Fibroblast of lung (primary cell): Measurements from ENCODE around the gene PTGDS. TPM values are rescaled to one million over a fixed set of nuclear protein-coding genes. Genes with fewer than 3 reads are reported as not detected.

Source experiments
- DNase-seq, 2 donors: peaks; one replicate each; pipeline versions ENCODE4 v3.0.0 to v3.0.0-alpha.2; 2010; ENCODE audit warnings: low read depth in 2 of 2
- H2AFZ ChIP-seq: 2 replicates; pipeline ENCODE4 v1.5.1; 2012; ENCODE audit warnings: low read length, control low read depth, inconsistent platforms
- H3K27ac ChIP-seq: 2 replicates; pipeline ENCODE4 v1.5.1; 2011; ENCODE audit warnings: low read length, control low read depth; ENCODE audit not compliant: insufficient read depth
- H3K27me3 ChIP-seq: 2 replicates; pipeline ENCODE4 v1.5.1; 2011; ENCODE audit warnings: mild to moderate bottlenecking, low read length; ENCODE audit not compliant: control insufficient read depth, insufficient read depth
- H3K36me3 ChIP-seq: 2 replicates; pipeline ENCODE4 v1.5.1; 2011; ENCODE audit warnings: low read length; ENCODE audit not compliant: control insufficient read depth, insufficient read depth
- H3K4me1 ChIP-seq: 2 replicates; pipeline ENCODE4 v1.5.1; 2011; ENCODE audit warnings: low read length; ENCODE audit not compliant: control insufficient read depth, insufficient read depth; ENCODE audit errors: extremely low read depth
- H3K4me2 ChIP-seq: 2 replicates; pipeline ENCODE4 v1.5.1; 2011; ENCODE audit warnings: low read length, control low read depth; ENCODE audit not compliant: insufficient read depth; ENCODE audit errors: extremely low read depth
- H3K4me3 ChIP-seq, 4 experiments: fragments of 200-600 bp in 1 of 4; sonication (generic) in 1 of 4; replicated peaks in 1 of 4; 2 replicates each; pipeline ENCODE4 v1.5.1; 2011 to 2016; ENCODE audit warnings: low read length in 4 of 4, low read depth in 3 of 4, mild to moderate bottlenecking in 3 of 4, control low read depth in 2 of 4, inconsistent platforms in 1 of 4, mixed read lengths in 1 of 4; ENCODE audit not compliant: insufficient read depth in 1 of 4; ENCODE audit errors: control extremely low read depth in 1 of 4
- H3K79me2 ChIP-seq: 2 replicates; pipeline ENCODE4 v1.5.1; 2012; ENCODE audit warnings: mild to moderate bottlenecking, low read length, inconsistent platforms; ENCODE audit not compliant: control insufficient read depth, insufficient read depth
- H3K9ac ChIP-seq: 2 replicates; pipeline ENCODE4 v1.5.1; 2011; ENCODE audit warnings: mild to moderate bottlenecking, low read length, control low read depth; ENCODE audit not compliant: insufficient read depth
- H3K9me3 ChIP-seq: 2 replicates; pipeline ENCODE4 v1.5.1; 2012; ENCODE audit warnings: low read depth, low read length; ENCODE audit not compliant: control insufficient read depth, insufficient read depth
- H4K20me1 ChIP-seq: 2 replicates; pipeline ENCODE4 v1.5.1; 2011; ENCODE audit warnings: low read length; ENCODE audit not compliant: control insufficient read depth, insufficient read depth; ENCODE audit errors: extremely low read depth
- CTCF ChIP-seq, 2 donors: IDR thresholded peaks in 1 of 2; conservative IDR thresholded peaks in 1 of 2; 1 replicate in 1 of 2; 2 replicates in 1 of 2; pipeline ENCODE4 v1.5.1; 2011 to 2012; ENCODE audit warnings: low read length in 2 of 2, control low read depth in 1 of 2, inconsistent platforms in 1 of 2, low read depth in 1 of 2, mild to moderate bottlenecking in 1 of 2
- EZH2 ChIP-seq: IDR thresholded peaks from 2 replicates; pipeline ENCODE4 v1.5.1; 2012; ENCODE audit warnings: low read length, control low read depth, mild to moderate bottlenecking; ENCODE audit errors: missing control alignments
- polyA plus RNA-seq, 2 donors: library from polyadenylated mRNA; depleted of rRNA in 1 of 2; stranded (reverse) in 1 of 2; unstranded in 1 of 2; fragments of >200 nt; gene quantifications; 2 replicates each; pipeline ENCODE4 v1.2.1, GENCODE V29; 2011 to 2012; ENCODE audit warnings: missing spikeins in 1 of 2
- total RNA-seq: library from RNA; depleted of rRNA; stranded (reverse); fragments of >200 nt; gene quantifications from 2 replicates; pipeline ENCODE4 v1.2.1, GENCODE V29; 2014

The PTGDS gene
- total and polyA plus RNA-seq, 2 donors (not counting 1 experiment from before 2014, with no cell fraction given), result 4.9 to 90.3 TPM

GRCh38 chr9:136990242-136990911 is 13.1 kb downstream of the PTGDS start:
- TF ChIP-seq CTCF (conservative IDR thresholded peaks at IDR 0.05 in 1 of 2, IDR thresholded peaks at IDR 0.05 in 1 of 2; ENCODE audit: low read depth in 1 of 2, low read length in 2 of 2) (no peak), EZH2 (no peak)
- peaks cover 4% of the 10 kb centered on the region for H3K79me2 ChIP-seq
- H3K9ac ChIP-seq, result no peak overlapping the region

GRCh38 chr9:136991993-136992818 is 14.9 kb downstream of the PTGDS start, which contains the start of gene PAXX:
Gene PAXX (plus strand): TSS chr9:136992422. CDS start chr9:136992444, 22 bp downstream.
- H4K20me1 ChIP-seq, result no peaks in the 10 kb centered on the region
- no peak for TF ChIP-seq CTCF (conservative IDR thresholded peaks at IDR 0.05 in 1 of 2, IDR thresholded peaks at IDR 0.05 in 1 of 2; ENCODE audit: low read depth in 1 of 2, low read length in 2 of 2)
- TF ChIP-seq EZH2, result no peak
- peak within 1 kb of the TSS; percentile 67 for H2AFZ ChIP-seq
- peak within 1 kb of the TSS; percentile 40 for H3K9ac ChIP-seq
- peak within 1 kb of the TSS; percentile 68 to 84 (median 74) for H3K4me3 ChIP-seq
- H3K36me3 ChIP-seq, result peaks cover 2% of the 10 kb centered on the region
- H3K27me3 ChIP-seq, result peaks cover 6% of the 10 kb centered on the region
- peaks cover 4% of the 10 kb centered on the region for H3K79me2 ChIP-seq
- H3K9me3 ChIP-seq, result no peaks in the 10 kb centered on the region
- H3K27ac ChIP-seq, result peak within 1 kb of the TSS; percentile 47
- peaks cover 8% of the 10 kb centered on the region for H3K4me1 ChIP-seq
- H3K4me2 ChIP-seq, result peak within 1 kb of the TSS; percentile 92
- peak; percentile 83 to 88 for DNase-seq

More at GRCh38 chr9:136990242-136990911, 13.1 kb downstream of the PTGDS start:
- Histone ChIP-seq H4K20me1 (no peaks in the 10 kb centered on the region), H3K9me3 (no peaks in the 10 kb centered on the region), H3K27me3 (peaks cover 9% of the 10 kb centered on the region), H3K4me3 (no peak overlapping the region), H3K36me3 (peaks cover 2% of the 10 kb centered on the region), H3K4me2 (no peak overlapping the region), H2AFZ (no peak overlapping the region), H3K4me1 (peaks cover 5% of the 10 kb centered on the region), H3K27ac (no peak overlapping the region)
- no peak for DNase-seq

GRCh38 chr9:136992819-136993369 is 15.6 kb downstream of the PTGDS start:
- peaks cover 6% of the 10 kb centered on the region for H3K27me3 ChIP-seq
- H3K9ac ChIP-seq, result peak overlapping the region; percentile 40
- H3K36me3 ChIP-seq, result peaks cover 2% of the 10 kb centered on the region
- no peak for DNase-seq
- TF ChIP-seq CTCF (conservative IDR thresholded peaks at IDR 0.05 in 1 of 2, IDR thresholded peaks at IDR 0.05 in 1 of 2; ENCODE audit: low read depth in 1 of 2, low read length in 2 of 2) (no peak), EZH2 (no peak)
- H4K20me1 ChIP-seq, result no peaks in the 10 kb centered on the region
- peak overlapping the region; percentile 68 to 84 (median 74) for H3K4me3 ChIP-seq
- H3K4me2 ChIP-seq, result peak overlapping the region; percentile 92
- H2AFZ ChIP-seq, result peak overlapping the region; percentile 67
- no peaks in the 10 kb centered on the region for H3K9me3 ChIP-seq
- H3K79me2 ChIP-seq, result peaks cover 4% of the 10 kb centered on the region
- H3K27ac ChIP-seq, result peak overlapping the region; percentile 47
- peaks cover 8% of the 10 kb centered on the region for H3K4me1 ChIP-seq
